ENCODE measurements around the gene TERB2. TPM values are rescaled to one million over a fixed set of nuclear protein-coding genes. Genes with fewer than 3 reads are reported as not detected.
"Not testable (repeated sequence)": the region's sequence is repeated elsewhere in the genome, so short reads cannot be mapped to it uniquely, and the experiment has no call there.

TERB2 gene, protein sequence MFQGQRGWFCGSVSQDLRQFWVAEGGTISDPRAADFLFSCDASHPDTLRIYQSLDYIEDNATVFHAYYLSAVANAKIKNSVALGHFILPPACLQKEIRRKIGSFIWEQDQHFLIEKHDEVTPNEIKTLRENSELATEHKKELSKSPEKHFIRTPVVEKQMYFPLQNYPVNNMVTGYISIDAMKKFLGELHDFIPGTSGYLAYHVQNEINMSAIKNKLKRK
- polyA plus RNA-seq (2013, experiment 1 of 2; ENCODE audit: insufficient read length) = not detected
- not detected for polyA plus RNA-seq (2013, experiment 2 of 2; ENCODE audit: insufficient read length)

DNA sequence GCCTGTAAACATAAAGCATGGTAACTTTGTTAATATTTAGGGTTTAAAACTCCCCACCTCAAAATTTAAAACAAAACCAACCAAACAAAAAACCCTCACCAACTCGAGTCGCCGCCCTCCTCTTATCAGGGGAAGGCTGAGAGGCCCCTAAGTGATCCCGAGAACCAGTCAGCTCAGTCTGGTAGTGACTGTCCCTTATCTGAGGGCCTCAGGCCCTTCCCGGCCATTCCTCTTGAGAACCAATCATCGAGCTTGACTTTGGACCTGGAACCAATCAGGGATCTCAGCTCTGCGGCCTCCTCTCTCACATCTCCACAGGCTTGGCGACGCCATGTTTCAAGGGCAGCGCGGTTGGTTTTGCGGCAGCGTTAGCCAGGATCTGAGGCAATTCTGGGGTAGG is at the start of gene TERB2:
Gene TERB2, plus strand, starts transcription at position 300 of the 400 bp plus-strand sequence. Its CDS starts 32 bp downstream, at position 332.
- no peak for DNase-seq

DNA sequence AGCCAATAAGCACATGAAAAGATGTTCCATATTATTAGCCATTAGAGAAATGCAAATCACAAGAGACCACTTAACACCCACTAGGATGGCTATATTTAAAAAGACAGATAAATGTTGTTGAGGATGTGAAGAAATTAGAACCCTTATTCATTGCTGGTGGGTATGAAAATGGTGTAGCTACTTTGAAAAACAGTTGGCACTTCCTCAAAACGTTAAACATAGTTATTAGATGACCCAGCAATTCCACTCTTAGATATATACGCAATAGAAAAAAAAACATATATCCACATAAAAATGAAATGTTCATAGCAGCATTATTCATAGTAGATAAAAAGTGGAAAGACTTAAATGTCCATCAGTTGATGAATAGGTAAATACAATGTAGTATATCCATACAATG is 47.1 kb upstream of the TERB2 start:
- DNase-seq = no peak

GRCh38 chr15:44910981-44911625 is 45.4 kb upstream of the TERB2 start:
- no peak for DNase-seq

DNA sequence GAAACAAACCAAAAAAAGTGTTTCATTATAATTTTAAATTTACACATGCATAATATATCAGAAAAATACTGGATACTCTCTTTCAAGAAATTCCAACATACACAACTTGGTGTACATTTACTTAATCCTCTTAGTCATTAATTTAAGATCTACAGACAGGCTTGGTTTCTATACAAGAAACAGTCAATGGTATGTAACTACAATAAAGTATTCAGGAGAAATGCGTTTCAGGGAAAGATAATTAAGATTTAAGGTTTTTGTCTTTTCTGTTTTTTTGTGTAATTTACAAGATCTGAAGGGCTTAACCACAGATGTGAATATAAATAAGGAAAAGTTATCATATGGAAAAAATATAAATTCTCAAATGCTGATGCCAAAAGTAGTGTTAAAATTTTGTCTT is 44.3 kb upstream of the TERB2 start:
- not testable (repeated sequence) for DNase-seq

GRCh38 chr15:44912974-44913448 is 43.5 kb upstream of the TERB2 start:
- not testable (repeated sequence) for DNase-seq

- DNase-seq = no peak
Observed at GRCh38 chr15:44918136-44918535, 38.4 kb upstream of the TERB2 start.

DNA sequence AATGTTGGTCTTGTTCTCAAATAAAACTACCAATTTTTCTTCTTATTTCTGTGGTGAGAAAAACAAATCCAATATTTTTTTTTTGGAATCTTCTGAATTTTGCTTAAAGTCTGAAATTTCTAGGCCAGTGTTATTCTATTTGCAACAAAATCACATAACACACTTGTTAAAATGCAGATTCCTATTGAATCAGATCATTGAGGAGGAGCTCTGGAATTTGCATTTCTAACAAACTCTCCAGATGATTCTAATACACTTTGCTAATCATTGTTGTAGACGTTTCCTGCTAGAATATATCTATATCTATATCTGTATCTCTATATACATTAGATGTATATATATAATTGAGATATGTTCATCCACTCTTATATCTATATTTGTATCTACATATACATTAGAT is 27.8 kb upstream of the TERB2 start:
- not testable (repeated sequence) for DNase-seq

DNA sequence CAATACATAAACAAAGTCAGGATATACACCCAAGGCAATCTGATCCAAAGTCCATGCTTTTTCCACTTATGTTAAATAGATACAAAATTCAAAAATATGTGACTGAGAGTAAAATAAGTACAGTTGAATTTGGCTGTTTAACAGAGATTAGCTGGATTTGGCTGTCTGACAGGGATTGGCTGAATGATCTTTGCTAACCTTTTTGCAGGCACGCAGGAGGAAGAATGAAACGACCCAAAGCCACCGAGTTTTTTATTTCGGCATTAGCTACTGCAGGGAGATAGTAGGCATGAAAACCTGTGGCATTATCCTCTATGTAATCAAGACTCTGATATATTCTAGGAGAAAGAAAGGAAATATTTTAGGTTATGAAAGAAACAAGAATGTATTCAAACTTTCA is 26.2 kb upstream of the TERB2 start:
- DNase-seq = not testable (repeated sequence)

DNA sequence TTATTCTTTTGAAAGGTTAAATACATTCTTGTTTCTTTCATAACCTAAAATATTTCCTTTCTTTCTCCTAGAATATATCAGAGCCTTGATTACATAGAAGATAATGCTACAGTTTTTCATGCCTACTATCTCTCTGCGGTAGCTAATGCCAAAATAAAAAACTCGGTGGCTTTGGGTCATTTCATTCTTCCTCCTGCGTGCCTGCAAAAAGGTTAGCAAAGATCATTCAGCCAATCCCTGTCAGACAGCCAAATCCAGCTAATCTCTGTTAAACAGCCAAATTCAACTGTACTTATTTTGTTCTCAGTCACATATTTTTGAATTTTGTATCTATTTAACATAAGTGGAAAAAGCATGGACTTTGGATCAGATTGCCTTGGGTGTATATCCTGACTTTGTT is 1.8 kb downstream of the TERB2 start:
- not testable (repeated sequence) for DNase-seq

GRCh38 chr15:44968475-44968874 is 12.0 kb downstream of the TERB2 start:
- no peak for DNase-seq

GRCh38 chr15:44971036-44971435 is 14.5 kb downstream of the TERB2 start:
- no peak for DNase-seq

- DNase-seq = not testable (repeated sequence)
Observed at GRCh38 chr15:44976183-44976582, 19.7 kb downstream of the TERB2 start.

- not testable (repeated sequence) for DNase-seq
Observed at GRCh38 chr15:44977781-44978180, 21.3 kb downstream of the TERB2 start.

GRCh38 chr15:44979617-44980339 is 23.3 kb downstream of the TERB2 start:
- DNase-seq = not testable (repeated sequence)

- DNase-seq = not testable (repeated sequence)
Observed at GRCh38 chr15:44984144-44984543, 27.7 kb downstream of the TERB2 start.

GRCh38 chr15:44986346-44987055 is 30.0 kb downstream of the TERB2 start:
- DNase-seq = not testable (repeated sequence)

DNA sequence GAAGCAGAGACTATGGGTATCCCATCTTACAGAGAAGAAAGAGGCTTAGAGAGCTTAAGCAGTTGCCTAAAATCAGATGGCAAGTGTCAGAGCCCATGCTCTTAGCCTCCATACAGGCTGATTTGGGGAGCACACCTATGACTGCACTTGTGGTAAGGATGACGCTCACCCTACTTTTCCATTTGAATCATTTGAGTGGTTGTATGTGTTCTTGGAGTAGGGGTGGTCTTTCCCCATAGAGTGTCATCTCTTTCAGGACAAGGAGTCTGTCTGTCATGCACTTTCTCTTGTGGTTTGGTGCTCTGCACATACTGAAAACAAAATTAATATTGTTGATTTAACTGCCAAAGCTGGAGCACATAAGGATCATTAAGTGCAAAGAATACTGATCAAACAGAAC is 31.2 kb downstream of the TERB2 start:
- not testable (repeated sequence) for DNase-seq

DNA sequence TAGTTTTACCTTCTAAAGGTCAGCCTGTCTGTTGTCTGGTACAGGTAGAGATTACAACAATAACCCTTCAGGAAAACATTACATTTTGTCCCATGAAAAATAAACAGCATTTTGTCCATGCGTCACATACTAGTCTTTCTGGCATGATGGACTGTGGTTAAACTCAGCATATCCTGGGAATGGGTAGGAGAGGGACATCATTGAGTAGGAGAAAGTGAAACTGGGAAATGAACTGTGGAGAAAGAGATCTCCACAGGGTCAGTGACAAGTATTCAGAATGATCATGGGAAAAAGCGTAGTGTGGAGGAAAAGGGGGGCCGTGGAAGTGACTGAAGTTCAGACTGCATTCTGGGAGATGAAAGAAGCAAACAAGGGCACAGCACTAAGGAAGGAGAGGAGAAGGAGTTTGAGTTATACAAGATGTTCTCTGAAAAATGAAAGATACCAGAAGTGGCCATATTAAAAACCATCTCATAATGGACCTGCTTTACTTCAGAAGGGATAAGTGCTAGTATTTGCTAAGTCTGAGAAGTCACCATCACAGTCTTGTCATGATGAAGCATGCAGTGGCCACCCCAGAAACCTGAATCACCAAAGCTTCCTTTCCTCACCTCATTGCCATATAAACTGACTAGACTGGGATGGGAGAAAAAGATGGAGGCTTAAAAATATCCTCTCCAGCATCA is 31.8 kb downstream of the TERB2 start:
- DNase-seq = not testable (repeated sequence)

DNA sequence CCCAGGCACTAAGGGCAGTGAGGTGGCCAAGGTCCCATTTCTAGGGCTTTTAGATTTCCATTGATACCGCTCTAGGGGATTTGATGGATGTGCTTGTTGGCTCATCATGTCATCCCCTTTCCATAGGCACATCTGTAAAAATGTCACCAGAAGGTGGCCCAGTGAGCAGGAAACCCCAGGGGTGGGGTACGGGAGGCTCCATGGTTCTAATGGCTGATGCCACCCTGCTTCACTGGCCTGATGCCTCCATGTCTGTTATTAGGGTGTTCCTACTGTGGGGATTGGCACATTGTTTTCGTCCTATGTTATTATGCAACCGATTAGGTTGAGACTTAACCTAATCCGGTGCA is 32.4 kb downstream of the TERB2 start:
- not testable (repeated sequence) for DNase-seq

GRCh38 chr15:44997632-44998031 is 41.1 kb downstream of the TERB2 start:
- DNase-seq = not testable (repeated sequence)

DNA sequence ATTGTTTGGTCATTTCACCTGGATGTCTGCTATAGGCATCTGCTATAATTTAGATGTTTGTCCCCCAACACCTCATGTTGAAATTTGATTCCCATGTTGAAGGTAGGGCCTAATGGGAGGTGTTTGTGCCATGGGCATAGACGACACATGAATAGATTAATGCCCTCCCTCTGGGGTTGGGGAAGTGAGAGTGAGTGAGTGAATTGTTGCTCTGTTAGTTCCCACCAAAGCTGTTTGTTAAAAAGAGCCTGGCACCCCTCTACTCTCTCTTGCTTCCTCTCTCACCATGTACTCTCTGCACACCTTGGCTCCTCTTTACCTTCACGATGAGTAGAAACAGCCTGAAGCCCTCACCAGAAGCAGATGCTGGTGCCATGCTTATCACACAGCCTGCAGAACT is 42.6 kb downstream of the TERB2 start:
- DNase-seq = no peak

- not testable (repeated sequence) for DNase-seq
Observed at GRCh38 chr15:45001180-45001579, 44.7 kb downstream of the TERB2 start.
